ENCODE results near the gene NIPAL3. TPM values are rescaled to one million over a fixed set of nuclear protein-coding genes. Genes with fewer than 3 reads are reported as not detected.

NIPAL3 gene
- total RNA-seq, 1 donor from 2014 or later: 30.1 TPM

GRCh38 chr1:24391882-24392603 is 23.6 kb upstream of the NIPAL3 start:
- peak overlapping the region; percentile 88 for H3K27ac ChIP-seq (replicated peaks)
- peak; percentile 78 for TF ChIP-seq CTCF (IDR thresholded peaks at IDR 0.05; ENCODE audit: borderline replicate concordance)
- peak overlapping the region; percentile 48 for H3K4me3 ChIP-seq
- peaks cover 22% of the 10 kb centered on the region for H3K4me1 ChIP-seq
- DNase-seq: peak; percentile 49
- no peaks in the 10 kb centered on the region for H3K9me3 ChIP-seq (replicated peaks)
- intact Hi-C loops (cut with micrococcal nuclease): loop anchor here (2.0 kb wide), 1 partner anchor 193 kb away; no protein-coding TSS in a partner anchor
- H3K36me3 ChIP-seq: no peaks in the 10 kb centered on the region
- no peaks in the 10 kb centered on the region for H3K27me3 ChIP-seq (ENCODE audit: low read depth)

- no peak for TF ChIP-seq CTCF (IDR thresholded peaks at IDR 0.05; ENCODE audit: borderline replicate concordance)
- Histone ChIP-seq H3K27me3 (ENCODE audit: low read depth) (no peaks in the 10 kb centered on the region), H3K36me3 (no peaks in the 10 kb centered on the region), H3K9me3 (replicated peaks) (no peaks in the 10 kb centered on the region), H3K4me1 (peaks cover 22% of the 10 kb centered on the region), H3K27ac (replicated peaks) (peak overlapping the region; percentile 88), H3K4me3 (no peak overlapping the region)
- DNase-seq: no peak
- intact Hi-C loops (cut with micrococcal nuclease): no loop called here
These were observed 23.0 kb upstream of the NIPAL3 start for GRCh38 chr1:24392604-24392946.

DNA sequence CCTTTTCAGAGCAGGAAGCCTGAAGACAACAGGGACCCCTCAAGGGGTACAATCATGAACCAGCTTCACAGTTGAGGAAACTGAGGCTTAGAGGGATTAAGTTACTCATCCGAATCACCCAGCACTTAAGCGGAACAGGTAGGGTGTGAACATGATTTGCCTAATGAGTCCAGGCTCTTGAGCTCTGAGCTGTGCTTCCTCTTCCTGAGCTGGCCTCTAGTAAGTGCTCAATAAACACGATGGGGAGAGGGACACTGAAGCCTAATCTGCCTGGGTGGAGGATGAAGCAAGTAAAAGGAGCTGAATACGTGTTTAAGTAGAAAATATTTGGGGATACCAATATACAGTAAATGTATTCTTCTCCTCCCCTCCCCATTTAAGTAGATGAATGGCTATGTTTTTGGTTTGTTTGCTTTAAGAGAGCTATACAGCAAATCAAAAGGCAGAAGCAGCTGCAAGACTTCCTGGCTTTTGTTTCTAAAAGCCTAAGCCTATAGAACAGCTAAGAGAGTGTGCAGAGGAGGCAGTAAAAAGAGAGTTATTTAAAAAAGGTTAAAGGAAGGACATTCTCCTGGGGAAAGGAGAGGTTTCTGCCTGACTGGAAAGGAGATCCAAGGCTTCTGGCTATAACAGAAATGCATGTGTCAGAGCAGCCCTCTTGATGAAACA is 22.5 kb upstream of the NIPAL3 start:
- intact Hi-C loops (cut with micrococcal nuclease): no loop called here
- TF ChIP-seq CTCF (IDR thresholded peaks at IDR 0.05; ENCODE audit: borderline replicate concordance): no peak
- H3K9me3 ChIP-seq (replicated peaks): no peaks in the 10 kb centered on the region
- peaks cover 22% of the 10 kb centered on the region for H3K4me1 ChIP-seq
- no peak for DNase-seq
- H3K4me3 ChIP-seq: no peak overlapping the region
- H3K27ac ChIP-seq (replicated peaks): peak overlapping the region; percentile 88
- H3K36me3 ChIP-seq: no peaks in the 10 kb centered on the region
- H3K27me3 ChIP-seq (ENCODE audit: low read depth): no peaks in the 10 kb centered on the region

GRCh38 chr1:24393892-24394291 is 21.7 kb upstream of the NIPAL3 start:
- Histone ChIP-seq H3K4me3 (no peak overlapping the region), H3K27me3 (ENCODE audit: low read depth) (no peaks in the 10 kb centered on the region), H3K36me3 (no peaks in the 10 kb centered on the region), H3K4me1 (peaks cover 22% of the 10 kb centered on the region), H3K9me3 (replicated peaks) (no peaks in the 10 kb centered on the region), H3K27ac (replicated peaks) (peak overlapping the region; percentile 88)
- intact Hi-C loops (cut with micrococcal nuclease): no loop called here
- DNase-seq: no peak
- TF ChIP-seq CTCF (IDR thresholded peaks at IDR 0.05; ENCODE audit: borderline replicate concordance): no peak

- TF ChIP-seq CTCF (IDR thresholded peaks at IDR 0.05; ENCODE audit: borderline replicate concordance): no peak
- intact Hi-C loops (cut with micrococcal nuclease): loop anchor here (10.0 kb wide), 1 partner anchor 105 kb away; the partner anchor contains the start of gene RCAN3
- no peak overlapping the region for H3K4me3 ChIP-seq
These were observed 15.5 kb upstream of the NIPAL3 start for GRCh38 chr1:24400065-24400464.

More at GRCh38 chr1:24400065-24400464, 15.5 kb upstream of the NIPAL3 start:
- DNase-seq: no peak
- Histone ChIP-seq H3K27me3 (ENCODE audit: low read depth) (no peaks in the 10 kb centered on the region), H3K36me3 (peaks cover 12% of the 10 kb centered on the region), H3K9me3 (replicated peaks) (no peaks in the 10 kb centered on the region), H3K4me1 (no peaks in the 10 kb centered on the region), H3K27ac (replicated peaks) (no peak overlapping the region)

Measured in left ventricle myocardium inferior (tissue), 1 donor.